Activated CD8-positive, alpha-beta T cell treated with anti-CD3 and anti-CD28 coated beads for 36 hours (primary cell): ENCODE measurements around the gene RNF121. TPM values are rescaled to one million over a fixed set of nuclear protein-coding genes. Genes with fewer than 3 reads are reported as not detected.

Experiments
- ATAC-seq: fragments of 200-7000 bp; cut with Tn5 transposase; one replicate; pipeline ENCODE4 v1.10.0; 2021; ENCODE audit warnings: mild to moderate bottlenecking, moderate library complexity
- CTCF ChIA-PET: fragments of 350-600 bp; sonication (Branson Sonifier 250); formaldehyde crosslinking; loops from one replicate; lab custom pipeline; 2021; ENCODE audit warnings: antibody characterized with exemption; lab: Charles Lee
- POLR2A ChIA-PET: fragments of 350-600 bp; sonication (Branson Sonifier 250); formaldehyde crosslinking; loops from one replicate; lab custom pipeline; 2021; ENCODE audit warnings: antibody characterized with exemption; lab: Charles Lee
- DNase-seq: peaks from one replicate; pipeline ENCODE4 v3.0.0-alpha.2; 2020
- H3K27ac Mint-ChIP-seq: one replicate; pipeline ENCODE4 v1.8.0; 2021; ENCODE audit warnings: mild to moderate bottlenecking, mixed read lengths
- H3K27me3 Mint-ChIP-seq: one replicate; pipeline ENCODE4 v1.8.0; 2021; ENCODE audit warnings: mixed read lengths
- H3K36me3 Mint-ChIP-seq: one replicate; pipeline ENCODE4 v1.8.0; 2021; ENCODE audit warnings: low read depth, mixed read lengths
- H3K4me1 Mint-ChIP-seq: one replicate; pipeline ENCODE4 v1.8.0; 2021; ENCODE audit warnings: low read depth, mixed read lengths
- H3K4me3 Mint-ChIP-seq: one replicate; pipeline ENCODE4 v1.8.0; 2021; ENCODE audit warnings: mild to moderate bottlenecking, moderate library complexity, mixed read lengths
- H3K9me3 Mint-ChIP-seq: one replicate; pipeline ENCODE4 v1.8.0; 2021; ENCODE audit warnings: mixed read lengths
- CTCF ChIP-seq: fragments of 200-600 bp; IDR thresholded peaks from one replicate; pipeline ENCODE4 v1.8.0; 2022; ENCODE audit warnings: antibody characterized with exemption, mild to moderate bottlenecking
- intact Hi-C: fragments of 100-400 bp; cut with micrococcal nuclease; formaldehyde crosslinking; loops from one replicate; pipeline ENCODE4 v1.10.0; 2022
- total RNA-seq, 2 experiments: library from RNA; stranded (reverse); gene quantifications; one replicate each; pipeline ENCODE4 v1.2.3, GENCODE V29; 2021

The RNF121 gene
- total RNA-seq, 2 experiments from 2014 or later = 23.7 to 28.1 TPM

- Mint-ChIP-seq H3K9me3 (no peaks in the 10 kb centered on the region), H3K27ac (no peak overlapping the region)
These were observed 86.0 kb downstream of the RNF121 start for GRCh38 chr11:72014761-72015320.

GRCh38 chr11:72015511-72016061, 86.7 kb downstream of the RNF121 start:
- Mint-ChIP-seq H3K4me3 (no peak overlapping the region), H3K27me3 (no peaks in the 10 kb centered on the region), H3K27ac (no peak overlapping the region), H3K36me3 (peaks cover 57% of the 10 kb centered on the region), H3K9me3 (no peaks in the 10 kb centered on the region), H3K4me1 (no peaks in the 10 kb centered on the region)
- POLR2A ChIA-PET = interaction anchor here (0.7 to 2.2 kb wide), 5 partner anchors 9 to 143 kb away, joined by 3 to 6 read pairs (median 3); partner anchors contain the start of gene XNDC1N
- CTCF ChIA-PET = interaction anchor here (1.1 to 19.6 kb wide), 6 partner anchors 10 to 128 kb away, joined by 3 to 278 read pairs (median 11); partner anchors contain the start of gene LAMTOR1
- intact Hi-C loops = no loop called here
- ATAC-seq = peak; percentile 25
- no peak for TF ChIP-seq CTCF
- DNase-seq = peak; percentile 17

More at GRCh38 chr11:72014761-72015320, 86.0 kb downstream of the RNF121 start:
- ATAC-seq = no peak
- ChIA-PET POLR2A (interaction anchor here (0.8 to 3.0 kb wide), 3 partner anchors 10 to 143 kb away, joined by 3 to 9 read pairs (median 6); no protein-coding TSS in a partner anchor), CTCF (interaction anchor here (1.1 to 19.6 kb wide), 6 partner anchors 10 to 129 kb away, joined by 3 to 278 read pairs (median 11); partner anchors contain the start of gene LAMTOR1)
- Mint-ChIP-seq H3K4me1 (no peaks in the 10 kb centered on the region), H3K27me3 (no peaks in the 10 kb centered on the region), H3K4me3 (no peak overlapping the region), H3K36me3 (peaks cover 52% of the 10 kb centered on the region)
- TF ChIP-seq CTCF = no peak
- DNase-seq = no peak
- intact Hi-C loops = no loop called here

- ChIA-PET POLR2A (interaction anchor here (1.4 to 1.6 kb wide), 2 partner anchors 8 to 20 kb away, joined by 3 to 5 read pairs; no protein-coding TSS in a partner anchor), CTCF (interaction anchor here (1.1 to 19.6 kb wide), 3 partner anchors 69 to 125 kb away, joined by 3 to 278 read pairs (median 3); partner anchors contain the start of gene LAMTOR1)
- intact Hi-C loops = no loop called here
- TF ChIP-seq CTCF = no peak
- no peak overlapping the region for H3K27ac Mint-ChIP-seq
- no peaks in the 10 kb centered on the region for H3K4me1 Mint-ChIP-seq
- DNase-seq = no peak
- H3K27me3 Mint-ChIP-seq = no peaks in the 10 kb centered on the region
- peaks cover 61% of the 10 kb centered on the region for H3K36me3 Mint-ChIP-seq
- no peaks in the 10 kb centered on the region for H3K9me3 Mint-ChIP-seq
- no peak for ATAC-seq
- no peak overlapping the region for H3K4me3 Mint-ChIP-seq
These were observed 89.3 kb downstream of the RNF121 start for GRCh38 chr11:72018171-72018570.

GRCh38 chr11:72023335-72023734, 94.5 kb downstream of the RNF121 start:
- H3K27me3 Mint-ChIP-seq = no peaks in the 10 kb centered on the region
- H3K27ac Mint-ChIP-seq = peak overlapping the region; percentile 67
- H3K36me3 Mint-ChIP-seq = peaks cover 36% of the 10 kb centered on the region
- ATAC-seq (no peak), DNase-seq (no peak)
- intact Hi-C loops = no loop called here
- H3K4me1 Mint-ChIP-seq = peaks cover 28% of the 10 kb centered on the region
- ChIA-PET POLR2A (no interaction called here), CTCF (interaction anchor here (1.0 to 19.6 kb wide), 5 partner anchors 24 to 408 kb away, joined by 3 to 278 read pairs (median 4); partner anchors contain the start of gene LAMTOR1)
- H3K9me3 Mint-ChIP-seq = no peaks in the 10 kb centered on the region
- no peak overlapping the region for H3K4me3 Mint-ChIP-seq
- TF ChIP-seq CTCF = no peak
